Osteoblast (primary cell): ENCODE results near the gene ADH1C. TPM values are rescaled to one million over a fixed set of nuclear protein-coding genes. Genes with fewer than 3 reads are reported as not detected.
"Not testable (repeated sequence)": the region's sequence is repeated elsewhere in the genome, so short reads cannot be mapped to it uniquely, and the experiment has no call there.

Experiments used
- DNase-seq: peaks from one replicate; pipeline ENCODE4 v3.0.0; 2011; ENCODE audit warnings: low spot score, mixed read lengths; ENCODE audit not compliant: insufficient read length; ENCODE audit errors: missing footprints
- H2AFZ ChIP-seq: 2 replicates; pipeline ENCODE4 v1.6.0; 2011; ENCODE audit warnings: mild to moderate bottlenecking, low read length
- H3K27ac ChIP-seq: 2 replicates; pipeline ENCODE4 v1.5.1; 2011; ENCODE audit warnings: mild to moderate bottlenecking, low read depth, low read length, moderate library complexity
- H3K27me3 ChIP-seq: 2 replicates; pipeline ENCODE4 v1.6.0; 2012; ENCODE audit warnings: mild to moderate bottlenecking, control low read depth, inconsistent platforms, low read length, moderate library complexity; ENCODE audit not compliant: insufficient read depth
- H3K36me3 ChIP-seq: 2 replicates; pipeline ENCODE4 v1.5.1; 2011; ENCODE audit warnings: mild to moderate bottlenecking, low read length, control low read depth, moderate library complexity; ENCODE audit not compliant: insufficient read depth
- H3K4me1 ChIP-seq: 2 replicates; pipeline ENCODE4 v1.5.1; 2011; ENCODE audit warnings: mild to moderate bottlenecking, low read length, control low read depth, moderate library complexity; ENCODE audit not compliant: insufficient read depth
- H3K4me2 ChIP-seq: 2 replicates; pipeline ENCODE4 v1.6.0; 2011; ENCODE audit warnings: mild to moderate bottlenecking, low read length; ENCODE audit not compliant: insufficient read depth
- H3K4me3 ChIP-seq: fragments of 200-600 bp; sonication (generic); 3 replicates; pipeline ENCODE4 v1.5.1; 2012; ENCODE audit warnings: mild to moderate bottlenecking, low read length, inconsistent platforms; ENCODE audit not compliant: insufficient read depth
- H3K79me2 ChIP-seq: 2 replicates; pipeline ENCODE4 v1.6.0; 2012; ENCODE audit warnings: mild to moderate bottlenecking, low read length, control low read depth, inconsistent platforms; ENCODE audit not compliant: insufficient read depth
- H3K9me3 ChIP-seq: 2 replicates; pipeline ENCODE4 v1.5.1; 2011; ENCODE audit warnings: low read depth, low read length, control low read depth
- H4K20me1 ChIP-seq: 2 replicates; pipeline ENCODE4 v1.6.0; 2012; ENCODE audit warnings: mild to moderate bottlenecking, low read length, control low read depth; ENCODE audit not compliant: insufficient read depth
- total RNA-seq: library from RNA; depleted of rRNA; stranded (reverse); fragments of >200 nt; gene quantifications from 2 replicates; pipeline ENCODE4 v1.2.3, GENCODE V29; 2012
- TF ChIP-seq, protein P1 (sequence below): IDR thresholded peaks from 2 replicates; pipeline ENCODE4 v1.5.1; 2011; ENCODE audit warnings: mild to moderate bottlenecking, low read depth, low read length, moderate library complexity; ENCODE audit errors: extremely low read depth

Gene ADH1C
- total RNA-seq, 1 donor, result 0.72 TPM

DNA sequence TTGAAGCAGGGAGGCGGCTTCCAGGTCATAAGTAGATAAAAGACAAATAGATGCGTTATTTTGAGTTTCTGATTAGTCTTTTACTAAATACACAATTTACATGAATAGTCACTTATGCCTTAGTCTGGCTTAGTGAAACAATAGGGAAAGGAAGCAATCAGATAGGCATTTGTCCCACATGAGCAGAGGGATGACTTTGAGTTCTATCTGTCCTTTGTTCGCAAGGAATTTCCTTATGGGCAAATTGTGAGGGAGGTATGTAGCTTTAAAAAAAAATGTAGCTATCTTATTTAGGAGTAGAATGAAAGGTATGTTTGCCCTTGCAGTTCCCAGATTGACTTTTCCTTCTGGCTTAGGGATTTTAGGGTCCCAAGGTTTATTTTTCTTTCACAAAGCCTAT is 26.3 kb upstream of the ADH1C start:
- no peak overlapping the region for H2AFZ ChIP-seq
- H3K4me2 ChIP-seq, result no peak overlapping the region
- DNase-seq, result no peak
- no peaks in the 10 kb centered on the region for H3K36me3 ChIP-seq
- no peaks in the 10 kb centered on the region for H3K9me3 ChIP-seq
- no peak overlapping the region for H3K27ac ChIP-seq
- peaks cover 6% of the 10 kb centered on the region for H3K4me1 ChIP-seq
- H3K79me2 ChIP-seq, result no peaks in the 10 kb centered on the region
- TF ChIP-seq, protein P1, sequence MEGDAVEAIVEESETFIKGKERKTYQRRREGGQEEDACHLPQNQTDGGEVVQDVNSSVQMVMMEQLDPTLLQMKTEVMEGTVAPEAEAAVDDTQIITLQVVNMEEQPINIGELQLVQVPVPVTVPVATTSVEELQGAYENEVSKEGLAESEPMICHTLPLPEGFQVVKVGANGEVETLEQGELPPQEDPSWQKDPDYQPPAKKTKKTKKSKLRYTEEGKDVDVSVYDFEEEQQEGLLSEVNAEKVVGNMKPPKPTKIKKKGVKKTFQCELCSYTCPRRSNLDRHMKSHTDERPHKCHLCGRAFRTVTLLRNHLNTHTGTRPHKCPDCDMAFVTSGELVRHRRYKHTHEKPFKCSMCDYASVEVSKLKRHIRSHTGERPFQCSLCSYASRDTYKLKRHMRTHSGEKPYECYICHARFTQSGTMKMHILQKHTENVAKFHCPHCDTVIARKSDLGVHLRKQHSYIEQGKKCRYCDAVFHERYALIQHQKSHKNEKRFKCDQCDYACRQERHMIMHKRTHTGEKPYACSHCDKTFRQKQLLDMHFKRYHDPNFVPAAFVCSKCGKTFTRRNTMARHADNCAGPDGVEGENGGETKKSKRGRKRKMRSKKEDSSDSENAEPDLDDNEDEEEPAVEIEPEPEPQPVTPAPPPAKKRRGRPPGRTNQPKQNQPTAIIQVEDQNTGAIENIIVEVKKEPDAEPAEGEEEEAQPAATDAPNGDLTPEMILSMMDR, result no peak
- H3K27me3 ChIP-seq, result no peaks in the 10 kb centered on the region
- no peak overlapping the region for H3K4me3 ChIP-seq
- H4K20me1 ChIP-seq, result no peaks in the 10 kb centered on the region

DNA sequence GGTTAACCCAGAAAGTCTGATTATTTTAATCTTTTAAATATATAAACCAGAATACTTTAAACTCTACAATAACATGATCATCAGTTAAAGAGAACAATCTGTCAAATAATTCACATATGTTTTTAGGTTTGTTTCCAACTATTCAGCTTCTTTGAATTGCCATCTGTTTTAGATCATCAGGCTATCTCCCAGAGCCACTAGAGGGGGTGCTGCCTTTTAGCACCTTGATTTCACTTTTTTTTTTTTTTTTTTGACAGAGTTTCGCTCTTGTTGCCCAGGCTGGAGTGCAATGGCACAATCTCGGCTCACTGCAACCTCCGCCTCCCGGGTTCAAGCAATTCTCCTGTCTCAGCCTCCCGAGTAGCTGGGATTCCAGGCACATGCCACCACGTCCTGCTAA is 24.8 kb upstream of the ADH1C start:
- H3K9me3 ChIP-seq, H3K4me2 ChIP-seq, H3K27me3 ChIP-seq, H3K36me3 ChIP-seq, H2AFZ ChIP-seq, H3K4me1 ChIP-seq, H3K4me3 ChIP-seq, H3K79me2 ChIP-seq, DNase-seq, H4K20me1 ChIP-seq, H3K27ac ChIP-seq: not testable (repeated sequence)
- TF ChIP-seq, protein P1, result peak; percentile 55

DNA sequence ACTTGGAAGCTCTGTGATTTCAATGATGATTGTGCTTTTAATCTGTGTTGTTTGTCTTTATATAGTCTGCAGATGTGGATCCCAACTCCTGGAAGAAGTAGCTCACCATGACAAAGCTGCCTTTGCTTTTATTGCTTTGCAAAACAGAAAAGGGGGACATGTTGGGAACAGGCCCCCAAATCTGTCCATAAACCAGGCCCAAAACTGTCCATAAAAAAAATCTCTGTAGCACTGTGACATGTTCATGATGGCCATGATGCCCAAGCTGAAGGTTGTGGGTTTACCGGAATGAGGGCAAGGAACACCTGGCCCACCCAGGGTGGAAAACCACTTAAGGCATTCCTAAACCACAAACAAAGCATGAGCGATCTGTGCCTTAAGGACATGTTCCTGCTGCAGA is 19.9 kb upstream of the ADH1C start:
- H3K79me2 ChIP-seq, H3K9me3 ChIP-seq, H3K27me3 ChIP-seq, H3K4me1 ChIP-seq, H3K27ac ChIP-seq, H3K4me3 ChIP-seq, DNase-seq, H4K20me1 ChIP-seq, H3K4me2 ChIP-seq, H2AFZ ChIP-seq, H3K36me3 ChIP-seq: not testable (repeated sequence)

DNA sequence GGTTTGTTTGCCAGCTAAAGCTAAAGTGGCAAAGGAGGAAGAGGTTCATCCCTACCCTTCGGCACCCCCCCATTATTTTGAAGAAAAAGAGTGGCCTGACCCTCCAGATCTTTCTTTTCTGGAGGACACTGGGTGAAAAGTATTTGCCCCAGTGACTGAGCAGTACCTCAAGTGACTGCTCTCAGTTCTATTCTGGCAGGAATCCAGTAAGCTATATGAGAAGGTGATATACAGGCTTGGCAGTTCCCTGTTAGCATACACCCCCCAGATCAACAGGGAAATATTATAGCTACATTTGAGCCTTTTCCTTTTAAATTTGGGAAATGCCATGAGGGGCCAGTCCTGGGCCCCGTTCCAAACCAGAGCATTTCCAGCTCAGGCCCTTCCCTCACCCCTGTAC is 15.3 kb upstream of the ADH1C start:
- H3K4me3 ChIP-seq, H3K27me3 ChIP-seq, H3K4me2 ChIP-seq, H3K9me3 ChIP-seq, H2AFZ ChIP-seq, H3K4me1 ChIP-seq, H3K79me2 ChIP-seq, DNase-seq, H4K20me1 ChIP-seq, H3K27ac ChIP-seq, H3K36me3 ChIP-seq: not testable (repeated sequence)

DNA sequence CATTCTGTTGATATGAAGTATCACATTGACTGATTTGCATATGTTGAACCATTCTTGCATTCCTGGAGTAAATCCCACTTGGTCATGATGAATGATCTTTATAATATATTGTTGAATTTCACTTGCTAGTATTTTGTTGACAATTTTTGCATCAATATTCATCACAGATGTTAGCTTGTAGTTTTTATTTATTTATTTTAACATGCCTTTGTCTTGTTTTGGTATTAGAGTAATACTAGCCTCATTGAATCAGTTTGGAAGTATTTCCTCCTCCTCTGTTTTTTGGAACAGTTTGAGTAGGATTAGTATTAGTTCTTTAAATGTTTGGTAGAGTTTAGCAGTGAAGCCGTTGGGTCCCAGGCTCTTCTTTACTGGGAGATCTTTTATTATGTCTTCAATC is 13.9 kb upstream of the ADH1C start:
- no peaks in the 10 kb centered on the region for H3K27me3 ChIP-seq
- H2AFZ ChIP-seq, result no peak overlapping the region
- no peaks in the 10 kb centered on the region for H4K20me1 ChIP-seq
- H3K4me1 ChIP-seq, result no peaks in the 10 kb centered on the region
- no peaks in the 10 kb centered on the region for H3K79me2 ChIP-seq
- TF ChIP-seq, protein P1, result no peak
- H3K36me3 ChIP-seq, result no peaks in the 10 kb centered on the region
- no peak overlapping the region for H3K4me3 ChIP-seq
- no peak overlapping the region for H3K27ac ChIP-seq
- H3K4me2 ChIP-seq, result no peak overlapping the region
- DNase-seq, result no peak
- no peaks in the 10 kb centered on the region for H3K9me3 ChIP-seq
